Naive thymus-derived CD4-positive, alpha-beta T cell (primary cell): Measurements from ENCODE around the gene ATP1B3. TPM values are rescaled to one million over a fixed set of nuclear protein-coding genes. Genes with fewer than 3 reads are reported as not detected.

Experiments used
- ATAC-seq: fragments of 150-1000 bp; cut with Tn5 transposase; 2 replicates; pipeline ENCODE4 v1.10.0; 2021; ENCODE audit warnings: mild to moderate bottlenecking, moderate library complexity
- CTCF ChIA-PET: fragments of 350-600 bp; sonication (Branson Sonifier 250); formaldehyde crosslinking; loops from one replicate; lab custom pipeline; 2021; ENCODE audit warnings: antibody characterized with exemption; lab: Charles Lee
- POLR2A ChIA-PET: fragments of 350-600 bp; sonication (Branson Sonifier 250); formaldehyde crosslinking; loops from one replicate; lab custom pipeline; 2021; ENCODE audit warnings: antibody characterized with exemption, inconsistent platforms; lab: Charles Lee
- DNase-seq, 9 donors: peaks; one replicate each; pipeline versions ENCODE4 v3.0.0 to v3.0.0-alpha.2; 2020 to 2022; ENCODE audit warnings: mixed read lengths in 1 of 9
- H3K27ac ChIP-seq: one replicate; pipeline ENCODE4 v1.7.0; 2013; ENCODE audit warnings: mild to moderate bottlenecking, low read depth, low read length, moderate library complexity
- H3K27me3 ChIP-seq, 2 donors: one replicate each; pipeline ENCODE4 v1.7.0; 2013; ENCODE audit warnings: low read length in 2 of 2, mild to moderate bottlenecking in 2 of 2, moderate library complexity in 2 of 2; ENCODE audit not compliant: control insufficient read depth in 2 of 2, insufficient read depth in 2 of 2
- H3K36me3 ChIP-seq, 3 experiments: 1 replicate in 2 of 3; 2 replicates in 1 of 3; pipeline ENCODE4 v1.7.0; 2013; ENCODE audit warnings: low read length in 3 of 3, mild to moderate bottlenecking in 3 of 3, moderate library complexity in 1 of 3; ENCODE audit not compliant: insufficient read depth in 3 of 3, control insufficient read depth in 2 of 3
- H3K4me1 ChIP-seq, 2 donors: one replicate each; pipeline ENCODE4 v1.7.0; 2013; ENCODE audit warnings: low read length in 2 of 2, mild to moderate bottlenecking in 2 of 2, moderate library complexity in 1 of 2; ENCODE audit not compliant: control insufficient read depth in 2 of 2, insufficient read depth in 2 of 2
- H3K4me3 ChIP-seq: 2 replicates; pipeline ENCODE4 v1.7.0; 2013; ENCODE audit warnings: mild to moderate bottlenecking, low read length
- H3K9me3 ChIP-seq, 3 experiments: 1 replicate in 2 of 3; 2 replicates in 1 of 3; pipeline ENCODE4 v1.7.0; 2013; ENCODE audit warnings: low read length in 3 of 3; ENCODE audit not compliant: control insufficient read depth in 2 of 3
- H3K27ac Mint-ChIP-seq, 9 donors: one replicate each; pipeline ENCODE4 v1.8.0; 2020 to 2022; ENCODE audit warnings: mixed read lengths in 9 of 9, mild to moderate bottlenecking in 8 of 9, moderate library complexity in 5 of 9, inconsistent platforms in 2 of 9
- H3K27me3 Mint-ChIP-seq, 5 donors: one replicate each; pipeline ENCODE4 v1.8.0; 2021 to 2022; ENCODE audit warnings: mixed read lengths in 5 of 5, mild to moderate bottlenecking in 1 of 5
- H3K36me3 Mint-ChIP-seq, 5 donors: one replicate each; pipeline ENCODE4 v1.8.0; 2020 to 2022; ENCODE audit warnings: mixed read lengths in 5 of 5, mild to moderate bottlenecking in 3 of 5, inconsistent platforms in 1 of 5
- H3K4me1 Mint-ChIP-seq, 7 donors: one replicate each; pipeline ENCODE4 v1.8.0; 2020 to 2022; ENCODE audit warnings: mixed read lengths in 7 of 7, mild to moderate bottlenecking in 3 of 7, inconsistent platforms in 1 of 7
- H3K4me3 Mint-ChIP-seq, 10 donors: one replicate each; pipeline ENCODE4 v1.8.0; 2020 to 2022; ENCODE audit warnings: mild to moderate bottlenecking in 10 of 10, mixed read lengths in 10 of 10, moderate library complexity in 6 of 10, inconsistent platforms in 2 of 10
- H3K9me3 Mint-ChIP-seq, 11 donors: one replicate each; pipeline ENCODE4 v1.8.0; 2020 to 2022; ENCODE audit warnings: mixed read lengths in 11 of 11, mild to moderate bottlenecking in 4 of 11, inconsistent platforms in 1 of 11, moderate library complexity in 1 of 11
- intact Hi-C, 2 donors: fragments of 100-400 bp; cut with micrococcal nuclease; formaldehyde crosslinking; loops; one replicate each; pipeline ENCODE4 v1.15.1; 2023
- polyA plus RNA-seq, 2 donors: library from polyadenylated mRNA; unstranded; fragments of 300-500 nt; fragmentation: Illumina TruSeq; gene quantifications; one replicate each; pipeline ENCODE4 v1.2.3, GENCODE V29; 2021
- total RNA-seq, 6 experiments: library from RNA in 5 of 6; stranded (reverse) in 5 of 6; gene quantifications; 1 replicate in 5 of 6; 2 replicates in 1 of 6; pipeline ENCODE4 v1.2.3 and lab custom pipeline; 2021 to 2026

ATP1B3 gene
- total and polyA plus RNA-seq, 7 experiments from 2014 or later: 24.2 to 104 (median 35.2) TPM

GRCh38 chr3:141949972-141950371 is 73.5 kb downstream of the ATP1B3 start:
- CTCF ChIA-PET: interaction anchor here (0.6 kb wide), 1 partner anchor 138 kb away, joined by 3 read pairs; no protein-coding TSS in a partner anchor
- POLR2A ChIA-PET: no interaction called here
- Mint-ChIP-seq H3K9me3 (peaks cover 0 to 2% (median 0%) of the 10 kb centered on the region in 11 donors), H3K4me1 (peaks cover 0 to 2% (median under 1%) of the 10 kb centered on the region in 7 donors), H3K36me3 (peaks cover 0 to 25% (median 12%) of the 10 kb centered on the region in 5 donors), H3K4me3 (no peak overlapping the region), H3K27ac (peak overlapping the region in 1 of 9 donors; percentile 49), H3K27me3 (no peaks in the 10 kb centered on the region)
- no peaks in the 10 kb centered on the region for H3K9me3 ChIP-seq
- no peak overlapping the region for H3K4me3 ChIP-seq
- H3K27me3 ChIP-seq: no peaks in the 10 kb centered on the region
- H3K36me3 ChIP-seq: peaks cover 0 to 24% (median 0%) of the 10 kb centered on the region in 3 experiments
- no peak for ATAC-seq
- DNase-seq: peak in 1 of 9 donors; percentile 3
- no peaks in the 10 kb centered on the region for H3K4me1 ChIP-seq
- intact Hi-C loops: no loop called here
- no peak overlapping the region for H3K27ac ChIP-seq

- peak in 1 of 9 donors; percentile 1 for DNase-seq
- CTCF ChIA-PET: no interaction called here
- POLR2A ChIA-PET: no interaction called here
- H3K9me3 Mint-ChIP-seq: peaks cover 0 to 2% (median 0%) of the 10 kb centered on the region in 11 donors
- H3K27me3 ChIP-seq: no peaks in the 10 kb centered on the region
- H3K36me3 Mint-ChIP-seq: peaks cover 0 to 21% (median 12%) of the 10 kb centered on the region in 5 donors
- H3K9me3 ChIP-seq: no peaks in the 10 kb centered on the region
- H3K27ac ChIP-seq: no peak overlapping the region
- no peak overlapping the region for H3K4me3 Mint-ChIP-seq
- no peak overlapping the region for H3K4me3 ChIP-seq
- intact Hi-C loops: no loop called here
- no peak for ATAC-seq
- no peaks in the 10 kb centered on the region for H3K4me1 ChIP-seq
- H3K27ac Mint-ChIP-seq: no peak overlapping the region
- H3K4me1 Mint-ChIP-seq: peaks cover 0 to 6% (median 4%) of the 10 kb centered on the region in 7 donors
- H3K27me3 Mint-ChIP-seq: no peaks in the 10 kb centered on the region
- peaks cover 0 to 24% (median 0%) of the 10 kb centered on the region in 3 experiments for H3K36me3 ChIP-seq
Measured at GRCh38 chr3:141950572-141951493, 74.4 kb downstream of the ATP1B3 start.

DNA sequence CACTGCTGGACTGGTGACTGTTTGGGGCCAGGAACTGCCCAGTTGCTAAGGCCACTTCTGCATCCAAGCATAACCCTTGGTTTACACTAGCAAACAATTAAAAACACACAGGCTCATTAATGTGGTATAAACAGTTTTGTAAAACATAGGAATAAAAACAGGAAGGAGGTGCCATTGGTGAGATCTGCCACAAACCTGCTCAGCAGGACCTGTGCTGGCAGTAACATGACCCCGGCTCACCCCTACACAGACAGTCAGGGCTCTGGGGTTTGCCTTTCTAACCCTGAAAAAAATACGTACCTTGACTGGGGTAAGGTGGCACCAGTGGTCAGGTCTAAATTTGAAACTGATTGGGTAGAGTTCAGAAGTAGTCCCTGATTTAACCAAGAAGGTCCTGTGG is 76.2 kb downstream of the ATP1B3 start:
- Mint-ChIP-seq H3K27ac (peak overlapping the region in 1 of 9 donors; percentile 42), H3K4me1 (peaks cover 0 to 6% (median 4%) of the 10 kb centered on the region in 7 donors), H3K9me3 (peaks cover 0 to 2% (median 0%) of the 10 kb centered on the region in 11 donors), H3K4me3 (no peak overlapping the region), H3K27me3 (no peaks in the 10 kb centered on the region), H3K36me3 (peaks cover 2 to 24% (median 12%) of the 10 kb centered on the region in 5 donors)
- no peak overlapping the region for H3K27ac ChIP-seq
- ATAC-seq: no peak
- H3K4me3 ChIP-seq: no peak overlapping the region
- DNase-seq: peak in 1 of 9 donors; percentile 10
- H3K9me3 ChIP-seq: no peaks in the 10 kb centered on the region
- H3K27me3 ChIP-seq: no peaks in the 10 kb centered on the region
- intact Hi-C loops: no loop called here
- ChIA-PET CTCF (no interaction called here), POLR2A (no interaction called here)
- H3K4me1 ChIP-seq: no peaks in the 10 kb centered on the region
- peaks cover 0 to 27% (median 0%) of the 10 kb centered on the region in 3 experiments for H3K36me3 ChIP-seq

DNA sequence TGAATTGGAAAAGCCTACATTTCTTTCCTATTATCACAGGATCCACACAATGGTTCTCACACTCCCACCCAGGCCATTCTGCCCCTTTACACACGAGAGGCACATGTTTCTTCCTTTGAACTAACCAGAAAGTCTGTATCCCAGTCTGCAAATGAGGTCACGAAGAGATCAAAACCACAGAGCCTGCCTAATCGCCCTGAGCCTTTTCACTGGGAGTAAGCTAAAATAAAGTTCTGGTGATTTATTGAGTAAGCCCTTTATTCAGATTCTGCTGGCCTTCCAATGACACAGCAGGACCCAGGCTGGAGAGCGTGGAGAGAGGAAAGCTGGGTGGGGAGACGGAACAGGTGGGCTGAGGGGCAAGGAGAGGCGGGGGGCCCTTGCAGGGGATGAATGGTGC is 78.7 kb downstream of the ATP1B3 start:
- H3K36me3 Mint-ChIP-seq: peaks cover 5 to 35% (median 21%) of the 10 kb centered on the region in 5 donors
- no peak for ATAC-seq

GRCh38 chr3:141959589-141960554 is 83.4 kb downstream of the ATP1B3 start:
- CTCF ChIA-PET: no interaction called here
- Mint-ChIP-seq H3K27ac (no peak overlapping the region), H3K4me3 (no peak overlapping the region), H3K27me3 (no peaks in the 10 kb centered on the region), H3K9me3 (no peaks in the 10 kb centered on the region), H3K4me1 (peaks cover 0 to 5% (median 4%) of the 10 kb centered on the region in 7 donors), H3K36me3 (peaks cover 0 to 31% (median 15%) of the 10 kb centered on the region in 5 donors)
- no peaks in the 10 kb centered on the region for H3K9me3 ChIP-seq
- POLR2A ChIA-PET: no interaction called here
- intact Hi-C loops: loop anchor here in 1 of 2 donors (5.0 to 10.0 kb wide), 2 partner anchors 37 to 165 kb away; no protein-coding TSS in a partner anchor
- H3K4me3 ChIP-seq: no peak overlapping the region
- DNase-seq (no peak), ATAC-seq (no peak)
- H3K4me1 ChIP-seq: no peaks in the 10 kb centered on the region
- no peak overlapping the region for H3K27ac ChIP-seq
- H3K36me3 ChIP-seq: peaks cover 0 to 15% (median 4%) of the 10 kb centered on the region in 3 experiments
- no peaks in the 10 kb centered on the region for H3K27me3 ChIP-seq

More for the DNA sequence above, 78.7 kb downstream of the ATP1B3 start:
- peaks cover 0 to under 1% (median 0%) of the 10 kb centered on the region in 11 donors for H3K9me3 Mint-ChIP-seq
- H3K36me3 ChIP-seq: peaks cover 0 to 39% (median under 1%) of the 10 kb centered on the region in 3 experiments
- no peak overlapping the region for H3K27ac ChIP-seq
- no peak overlapping the region for H3K4me3 Mint-ChIP-seq
- no peak for DNase-seq
- no peaks in the 10 kb centered on the region for H3K27me3 ChIP-seq
- ChIA-PET POLR2A (no interaction called here), CTCF (no interaction called here)
- no peaks in the 10 kb centered on the region for H3K27me3 Mint-ChIP-seq
- peak overlapping the region in 3 of 9 donors; percentile 0 to 19 (median 5) for H3K27ac Mint-ChIP-seq
- H3K4me3 ChIP-seq: no peak overlapping the region
- intact Hi-C loops: no loop called here
- peaks cover 0 to 6% (median 4%) of the 10 kb centered on the region in 7 donors for H3K4me1 Mint-ChIP-seq
- H3K9me3 ChIP-seq: no peaks in the 10 kb centered on the region
- no peaks in the 10 kb centered on the region for H3K4me1 ChIP-seq

- no peaks in the 10 kb centered on the region for H3K9me3 ChIP-seq
- POLR2A ChIA-PET: no interaction called here
- intact Hi-C loops: loop anchor here in 1 of 2 donors (5.0 to 10.0 kb wide), 2 partner anchors 37 to 164 kb away; no protein-coding TSS in a partner anchor
- no peak overlapping the region for H3K4me3 ChIP-seq
- no peak overlapping the region for H3K4me3 Mint-ChIP-seq
- H3K27me3 ChIP-seq: no peaks in the 10 kb centered on the region
- peaks cover 0 to 31% (median 15%) of the 10 kb centered on the region in 5 donors for H3K36me3 Mint-ChIP-seq
- peaks cover 0 to 2% (median 0%) of the 10 kb centered on the region in 7 donors for H3K4me1 Mint-ChIP-seq
- peaks cover 0 to 15% (median 4%) of the 10 kb centered on the region in 3 experiments for H3K36me3 ChIP-seq
- ATAC-seq: no peak
- no peaks in the 10 kb centered on the region for H3K27me3 Mint-ChIP-seq
- no peaks in the 10 kb centered on the region for H3K9me3 Mint-ChIP-seq
- H3K4me1 ChIP-seq: no peaks in the 10 kb centered on the region
- H3K27ac ChIP-seq: no peak overlapping the region
- CTCF ChIA-PET: interaction anchor here (0.6 to 1.2 kb wide), 2 partner anchors 184 to 319 kb away, joined by 3 read pairs; no protein-coding TSS in a partner anchor
- no peak for DNase-seq
- H3K27ac Mint-ChIP-seq: no peak overlapping the region
Measured at GRCh38 chr3:141960731-141961130, 84.3 kb downstream of the ATP1B3 start.
